GM18951 (cell line): ENCODE data around the gene KPNA4.

Source experiments
- POLR2A ChIP-seq: IDR thresholded peaks from 4 replicates; pipeline ENCODE4 v1.6.1; 2011; ENCODE audit warnings: mild to moderate bottlenecking; ENCODE audit not compliant: insufficient read length, insufficient read depth; ENCODE audit errors: extremely low read depth
- in situ Hi-C: fragments of 300-500 bp; cut with MboI; formaldehyde crosslinking; loops from one replicate; pipeline ENCODE4 v1.12.0; 2022; ENCODE audit warnings: low sequenced_read_pairs, mixed read lengths, inconsistent platforms; ENCODE audit not compliant: unreplicated experiment

Gene KPNA4

GRCh38 chr3:160447544-160447943 is 117.8 kb downstream of the KPNA4 start:
- no peak for TF ChIP-seq POLR2A
- in situ Hi-C loops: no loop called here

GRCh38 chr3:160446522-160447056 is 118.8 kb downstream of the KPNA4 start:
- in situ Hi-C loops: no loop called here
- TF ChIP-seq POLR2A: no peak

- no peak for TF ChIP-seq POLR2A
- in situ Hi-C loops: no loop called here
Measured at GRCh38 chr3:160445854-160446253, 119.5 kb downstream of the KPNA4 start.
